DOHH2 (cell line): ENCODE data around the gene ELFN1.

Source experiments
- EZH2phosphoT487 ChIP-seq: fragments of 200-600 bp; sonication (generic); IDR thresholded peaks from 2 replicates; pipeline ENCODE4 v1.6.1; 2017; ENCODE audit warnings: borderline replicate concordance, mild to moderate bottlenecking, antibody characterized with exemption, low read length, moderate library complexity, mixed read lengths
- TF ChIP-seq, protein P1 (sequence below): fragments of 200-600 bp; sonication (generic); IDR thresholded peaks from one replicate; pipeline ENCODE4 v1.5.1; 2014; ENCODE audit warnings: antibody characterized with exemption, mild to moderate bottlenecking, low read depth, low read length; ENCODE audit not compliant: poor library complexity, severe bottlenecking

GRCh38 chr7:1621718-1622117, 48.4 kb upstream of the ELFN1 start:
- TF ChIP-seq, protein P1, sequence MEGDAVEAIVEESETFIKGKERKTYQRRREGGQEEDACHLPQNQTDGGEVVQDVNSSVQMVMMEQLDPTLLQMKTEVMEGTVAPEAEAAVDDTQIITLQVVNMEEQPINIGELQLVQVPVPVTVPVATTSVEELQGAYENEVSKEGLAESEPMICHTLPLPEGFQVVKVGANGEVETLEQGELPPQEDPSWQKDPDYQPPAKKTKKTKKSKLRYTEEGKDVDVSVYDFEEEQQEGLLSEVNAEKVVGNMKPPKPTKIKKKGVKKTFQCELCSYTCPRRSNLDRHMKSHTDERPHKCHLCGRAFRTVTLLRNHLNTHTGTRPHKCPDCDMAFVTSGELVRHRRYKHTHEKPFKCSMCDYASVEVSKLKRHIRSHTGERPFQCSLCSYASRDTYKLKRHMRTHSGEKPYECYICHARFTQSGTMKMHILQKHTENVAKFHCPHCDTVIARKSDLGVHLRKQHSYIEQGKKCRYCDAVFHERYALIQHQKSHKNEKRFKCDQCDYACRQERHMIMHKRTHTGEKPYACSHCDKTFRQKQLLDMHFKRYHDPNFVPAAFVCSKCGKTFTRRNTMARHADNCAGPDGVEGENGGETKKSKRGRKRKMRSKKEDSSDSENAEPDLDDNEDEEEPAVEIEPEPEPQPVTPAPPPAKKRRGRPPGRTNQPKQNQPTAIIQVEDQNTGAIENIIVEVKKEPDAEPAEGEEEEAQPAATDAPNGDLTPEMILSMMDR: no peak
- no peak for TF ChIP-seq EZH2phosphoT487
